Measurements from ENCODE around the gene LRRC63.

GRCh38 chr13:46278474-46278873 is 66.7 kb downstream of the LRRC63 start:
- TF ChIP-seq CTCF (conservative IDR thresholded peaks at IDR 0.05) (no peak), ZFX (IDR thresholded peaks at IDR 0.05) (no peak)
